ENCODE measurements around the gene WWP2.
"Not testable (repeated sequence)": the region's sequence is repeated elsewhere in the genome, so short reads cannot be mapped to it uniquely, and the experiment has no call there.

The WWP2 gene

GRCh38 chr16:69761983-69762813, at the start of gene WWP2:
TSS of gene WWP2 (plus strand) at chr16:69762332. CDS start at chr16:69787011, 24,679 bp downstream.
- peak; percentile 63 for DNase-seq (ENCODE audit: low read depth)

- no peak for DNase-seq (ENCODE audit: low read depth)
Observed at GRCh38 chr16:69712914-69713581, 49.1 kb upstream of the WWP2 start.

GRCh38 chr16:69717066-69717465, 45.1 kb upstream of the WWP2 start:
- no peak for DNase-seq (ENCODE audit: low read depth)

GRCh38 chr16:69718111-69718764, 43.9 kb upstream of the WWP2 start:
- no peak for DNase-seq (ENCODE audit: low read depth)

- DNase-seq (ENCODE audit: low read depth) = no peak
Observed at GRCh38 chr16:69720822-69721430, 41.2 kb upstream of the WWP2 start.

- DNase-seq (ENCODE audit: low read depth) = no peak
Observed at GRCh38 chr16:69721441-69721957, 40.6 kb upstream of the WWP2 start.

- DNase-seq (ENCODE audit: low read depth) = no peak
Observed at GRCh38 chr16:69724414-69724873, 37.7 kb upstream of the WWP2 start.

GRCh38 chr16:69724981-69725479, 37.1 kb upstream of the WWP2 start:
- no peak for DNase-seq (ENCODE audit: low read depth)

- no peak for DNase-seq (ENCODE audit: low read depth)
Observed at GRCh38 chr16:69725480-69726312, 36.4 kb upstream of the WWP2 start.

GRCh38 chr16:69726313-69727060, 35.6 kb upstream of the WWP2 start, which contains the start of gene NQO1:
TSS of gene NQO1 (minus strand) at chr16:69726560. CDS start at chr16:69726439, 121 bp downstream.
- DNase-seq (ENCODE audit: low read depth) = peak; percentile 78

GRCh38 chr16:69727916-69728270, 34.2 kb upstream of the WWP2 start:
- no peak for DNase-seq (ENCODE audit: low read depth)

GRCh38 chr16:69729030-69729429, 33.1 kb upstream of the WWP2 start:
- DNase-seq (ENCODE audit: low read depth) = not testable (repeated sequence)

- DNase-seq (ENCODE audit: low read depth) = not testable (repeated sequence)
Observed at GRCh38 chr16:69731280-69731679, 30.9 kb upstream of the WWP2 start.

GRCh38 chr16:69732101-69732500, 30.0 kb upstream of the WWP2 start:
- no peak for DNase-seq (ENCODE audit: low read depth)

- no peak for DNase-seq (ENCODE audit: low read depth)
Observed at GRCh38 chr16:69741519-69741918, 20.6 kb upstream of the WWP2 start.

- DNase-seq (ENCODE audit: low read depth) = no peak
Observed at GRCh38 chr16:69741951-69742904, 19.9 kb upstream of the WWP2 start.

GRCh38 chr16:69744363-69745231, 17.5 kb upstream of the WWP2 start:
- DNase-seq (ENCODE audit: low read depth) = no peak

- no peak for DNase-seq (ENCODE audit: low read depth)
Observed at GRCh38 chr16:69745232-69745612, 16.9 kb upstream of the WWP2 start.

Data from activated gamma-delta T cell treated with anti-CD3 and anti-CD28 coated beads, Interleukin-2, amount 50 U/mL, for 16 hours (primary cell).